Effector memory CD4-positive, alpha-beta T cell (primary cell): Measurements from ENCODE around the gene ARL6IP1.

ENCODE experiments used
- DNase-seq, 3 donors: peaks; one replicate each; pipeline ENCODE4 v3.0.0-alpha.2; 2020
- H3K27ac ChIP-seq: 2 replicates; pipeline ENCODE4 v1.7.0; 2013; ENCODE audit warnings: mild to moderate bottlenecking, low read length, moderate library complexity; ENCODE audit not compliant: insufficient read depth, poor library complexity, severe bottlenecking
- H3K27me3 ChIP-seq: replicated peaks from 2 replicates; pipeline ENCODE4 v1.7.0; 2013; ENCODE audit warnings: mild to moderate bottlenecking, low read length; ENCODE audit not compliant: insufficient read depth, control insufficient read depth, poor library complexity, severe bottlenecking
- H3K36me3 ChIP-seq: 2 replicates; pipeline ENCODE4 v1.7.0; 2013; ENCODE audit warnings: mild to moderate bottlenecking, low read length, moderate library complexity; ENCODE audit not compliant: control insufficient read depth, insufficient read depth
- H3K4me1 ChIP-seq: 2 replicates; pipeline ENCODE4 v1.7.0; 2013; ENCODE audit warnings: low read length, mild to moderate bottlenecking; ENCODE audit not compliant: control insufficient read depth, insufficient read depth, poor library complexity, severe bottlenecking
- H3K4me3 ChIP-seq: 2 replicates; pipeline ENCODE4 v1.7.0; 2013; ENCODE audit warnings: low read length, low read depth, mild to moderate bottlenecking; ENCODE audit not compliant: insufficient read depth, poor library complexity, severe bottlenecking
- H3K9me3 ChIP-seq: 2 replicates; pipeline ENCODE4 v1.7.0; 2013; ENCODE audit warnings: mild to moderate bottlenecking, low read length, moderate library complexity; ENCODE audit not compliant: control insufficient read depth

The ARL6IP1 gene

GRCh38 chr16:18832006-18832405, 30.7 kb upstream of the ARL6IP1 start:
- H3K27ac ChIP-seq = no peak overlapping the region
- no peak overlapping the region for H3K4me3 ChIP-seq
- H3K4me1 ChIP-seq = no peaks in the 10 kb centered on the region
- DNase-seq = no peak
- no peaks in the 10 kb centered on the region for H3K27me3 ChIP-seq
- peaks cover 71% of the 10 kb centered on the region for H3K36me3 ChIP-seq
- no peaks in the 10 kb centered on the region for H3K9me3 ChIP-seq

GRCh38 chr16:18829251-18829650, 27.9 kb upstream of the ARL6IP1 start:
- no peaks in the 10 kb centered on the region for H3K9me3 ChIP-seq
- H3K27me3 ChIP-seq = no peaks in the 10 kb centered on the region
- peaks cover 46% of the 10 kb centered on the region for H3K36me3 ChIP-seq
- H3K4me1 ChIP-seq = no peaks in the 10 kb centered on the region
- no peak overlapping the region for H3K4me3 ChIP-seq
- H3K27ac ChIP-seq = no peak overlapping the region
- DNase-seq = no peak

GRCh38 chr16:18827890-18828289, 26.5 kb upstream of the ARL6IP1 start:
- Histone ChIP-seq H3K27me3 (no peaks in the 10 kb centered on the region), H3K4me1 (no peaks in the 10 kb centered on the region), H3K4me3 (no peak overlapping the region), H3K27ac (no peak overlapping the region), H3K9me3 (no peaks in the 10 kb centered on the region), H3K36me3 (peaks cover 36% of the 10 kb centered on the region)
- DNase-seq = no peak

GRCh38 chr16:18816286-18816685, 14.9 kb upstream of the ARL6IP1 start:
- peaks cover 58% of the 10 kb centered on the region for H3K36me3 ChIP-seq
- H3K27me3 ChIP-seq = no peaks in the 10 kb centered on the region
- H3K4me1 ChIP-seq = peaks cover 4% of the 10 kb centered on the region
- H3K27ac ChIP-seq = no peak overlapping the region
- DNase-seq = no peak
- no peak overlapping the region for H3K4me3 ChIP-seq
- no peaks in the 10 kb centered on the region for H3K9me3 ChIP-seq

GRCh38 chr16:18811925-18812324, 10.6 kb upstream of the ARL6IP1 start:
- H3K36me3 ChIP-seq = peaks cover 77% of the 10 kb centered on the region
- no peak for DNase-seq
- no peak overlapping the region for H3K27ac ChIP-seq

GRCh38 chr16:18809165-18809564, 7.8 kb upstream of the ARL6IP1 start:
- Histone ChIP-seq H3K27ac (no peak overlapping the region), H3K9me3 (no peaks in the 10 kb centered on the region), H3K4me3 (no peak overlapping the region), H3K27me3 (no peaks in the 10 kb centered on the region), H3K4me1 (no peaks in the 10 kb centered on the region), H3K36me3 (peaks cover 54% of the 10 kb centered on the region)
- DNase-seq = no peak

More at GRCh38 chr16:18811925-18812324, 10.6 kb upstream of the ARL6IP1 start:
- Histone ChIP-seq H3K4me1 (no peaks in the 10 kb centered on the region), H3K4me3 (no peak overlapping the region), H3K27me3 (no peaks in the 10 kb centered on the region), H3K9me3 (no peaks in the 10 kb centered on the region)

GRCh38 chr16:18805257-18805773, 4.0 kb upstream of the ARL6IP1 start:
- Histone ChIP-seq H3K36me3 (peaks cover 32% of the 10 kb centered on the region), H3K27me3 (no peaks in the 10 kb centered on the region), H3K27ac (no peak overlapping the region), H3K9me3 (no peaks in the 10 kb centered on the region), H3K4me1 (peaks cover 1% of the 10 kb centered on the region), H3K4me3 (no peak overlapping the region)
- no peak for DNase-seq

GRCh38 chr16:18804540-18804939, 3.2 kb upstream of the ARL6IP1 start:
- no peak overlapping the region for H3K27ac ChIP-seq
- peaks cover 9% of the 10 kb centered on the region for H3K4me1 ChIP-seq
- no peak for DNase-seq

GRCh38 chr16:18803569-18804462, 2.5 kb upstream of the ARL6IP1 start:
- no peaks in the 10 kb centered on the region for H3K9me3 ChIP-seq
- DNase-seq = no peak
- H3K27me3 ChIP-seq = no peaks in the 10 kb centered on the region
- H3K27ac ChIP-seq = no peak overlapping the region
- H3K36me3 ChIP-seq = peaks cover 17% of the 10 kb centered on the region
- peaks cover 10% of the 10 kb centered on the region for H3K4me1 ChIP-seq
- H3K4me3 ChIP-seq = no peak overlapping the region

More at GRCh38 chr16:18804540-18804939, 3.2 kb upstream of the ARL6IP1 start:
- Histone ChIP-seq H3K36me3 (peaks cover 24% of the 10 kb centered on the region), H3K27me3 (no peaks in the 10 kb centered on the region), H3K4me3 (no peak overlapping the region), H3K9me3 (no peaks in the 10 kb centered on the region)

GRCh38 chr16:18802767-18803343, 1.5 kb upstream of the ARL6IP1 start:
- H3K27me3 ChIP-seq = no peaks in the 10 kb centered on the region
- no peak for DNase-seq
- no peak overlapping the region for H3K27ac ChIP-seq
- peaks cover 11% of the 10 kb centered on the region for H3K36me3 ChIP-seq
- H3K4me3 ChIP-seq = no peak overlapping the region
- no peaks in the 10 kb centered on the region for H3K9me3 ChIP-seq
- peaks cover 10% of the 10 kb centered on the region for H3K4me1 ChIP-seq
